H9 (cell line): Measurements from ENCODE around the gene OR2M5. TPM values are rescaled to one million over a fixed set of nuclear protein-coding genes. Genes with fewer than 3 reads are reported as not detected.

Experiments
- DNase-seq: peaks from one replicate; pipeline ENCODE4 v3.0.0-alpha.2; 2017
- H2AFZ ChIP-seq: one replicate; pipeline ENCODE4 v1.6.1; 2013; ENCODE audit warnings: mild to moderate bottlenecking, low read length, control low read depth, moderate library complexity
- H2AK5ac ChIP-seq: 2 replicates; pipeline ENCODE4 v1.6.1; 2013; ENCODE audit warnings: low read length, control low read depth, mixed read lengths; ENCODE audit not compliant: insufficient read length
- H2BK120ac ChIP-seq: one replicate; pipeline ENCODE4 v1.6.1; 2013; ENCODE audit warnings: low read depth, mild to moderate bottlenecking, low read length, control low read depth, inconsistent platforms; ENCODE audit not compliant: poor library complexity, severe bottlenecking
- H2BK12ac ChIP-seq: 2 replicates; pipeline ENCODE4 v1.6.1; 2013; ENCODE audit warnings: low read length, control low read depth, mixed read lengths, low read depth; ENCODE audit not compliant: insufficient read length
- H2BK15ac ChIP-seq: 2 replicates; pipeline ENCODE4 v1.6.1; 2013; ENCODE audit warnings: low read depth, low read length, control low read depth
- H2BK20ac ChIP-seq: one replicate; pipeline ENCODE4 v1.6.1; 2013; ENCODE audit warnings: low read depth, mild to moderate bottlenecking, low read length, control low read depth, inconsistent platforms; ENCODE audit not compliant: poor library complexity, severe bottlenecking
- H2BK5ac ChIP-seq: 2 replicates; pipeline ENCODE4 v1.6.1; 2013; ENCODE audit warnings: low read length, control low read depth, mixed read lengths; ENCODE audit not compliant: insufficient read length
- H3K14ac ChIP-seq: 2 replicates; pipeline ENCODE4 v1.6.1; 2013; ENCODE audit warnings: low read length, control low read depth; ENCODE audit not compliant: insufficient read depth
- H3K18ac ChIP-seq: 2 replicates; pipeline ENCODE4 v1.6.1; 2013; ENCODE audit warnings: low read depth, mild to moderate bottlenecking, mixed read lengths, low read length, control low read depth; ENCODE audit not compliant: insufficient read length
- H3K23ac ChIP-seq: 2 replicates; pipeline ENCODE4 v1.6.1; 2013; ENCODE audit warnings: low read length, control low read depth, mixed read lengths, low read depth; ENCODE audit not compliant: insufficient read length
- H3K23me2 ChIP-seq: 2 replicates; pipeline ENCODE4 v1.6.1; 2013; ENCODE audit warnings: low read depth, mild to moderate bottlenecking, mixed read lengths, low read length, control low read depth; ENCODE audit not compliant: insufficient read length, poor library complexity, severe bottlenecking
- H3K27ac ChIP-seq: 2 replicates; pipeline ENCODE4 v1.5.1; 2013; ENCODE audit warnings: low read length, control low read depth, mixed read lengths, low read depth; ENCODE audit not compliant: insufficient read length
- H3K27me3 ChIP-seq: 2 replicates; pipeline ENCODE4 v1.6.1; 2013; ENCODE audit warnings: low read length, control low read depth, inconsistent platforms; ENCODE audit not compliant: insufficient read depth
- H3K4ac ChIP-seq: 2 replicates; pipeline ENCODE4 v1.6.1; 2013; ENCODE audit warnings: low read depth, mild to moderate bottlenecking, control low read depth, inconsistent platforms, low read length, moderate library complexity
- H3K4me1 ChIP-seq: 2 replicates; pipeline ENCODE4 v1.6.1; 2013; ENCODE audit warnings: low read length, control low read depth, inconsistent platforms; ENCODE audit not compliant: insufficient read depth
- H3K4me2 ChIP-seq: 2 replicates; pipeline ENCODE4 v1.6.1; 2013; ENCODE audit warnings: low read length, control low read depth, mixed read lengths; ENCODE audit not compliant: insufficient read length, insufficient read depth
- H3K56ac ChIP-seq: 2 replicates; pipeline ENCODE4 v1.6.1; 2013; ENCODE audit warnings: low read depth, mild to moderate bottlenecking, mixed read lengths, low read length, control low read depth; ENCODE audit not compliant: insufficient read length
- H3K79me1 ChIP-seq: 2 replicates; pipeline ENCODE4 v1.6.1; 2013; ENCODE audit warnings: low read depth, mild to moderate bottlenecking, moderate library complexity, low read length, control low read depth, inconsistent platforms; ENCODE audit not compliant: insufficient read depth, poor library complexity, severe bottlenecking
- H3K79me2 ChIP-seq: 2 replicates; pipeline ENCODE4 v1.6.1; 2013; ENCODE audit warnings: low read length, control low read depth, inconsistent platforms; ENCODE audit not compliant: insufficient read depth
- H3K9ac ChIP-seq: 2 replicates; pipeline ENCODE4 v1.6.1; 2013; ENCODE audit warnings: low read length, control low read depth, mixed read lengths; ENCODE audit not compliant: insufficient read length; ENCODE audit errors: extremely low read depth
- H3K9me3 ChIP-seq: one replicate; pipeline ENCODE4 v1.6.1; 2013; ENCODE audit warnings: low read depth, low read length, inconsistent platforms; ENCODE audit not compliant: control insufficient read depth
- H3T11ph ChIP-seq: one replicate; pipeline ENCODE4 v1.6.1; 2013; ENCODE audit warnings: mild to moderate bottlenecking, low read length, control low read depth, inconsistent platforms
- H4K20me1 ChIP-seq: one replicate; pipeline ENCODE4 v1.6.1; 2013; ENCODE audit not compliant: control insufficient read depth, insufficient read length, insufficient read depth
- H4K5ac ChIP-seq: 2 replicates; pipeline ENCODE4 v1.6.1; 2013; ENCODE audit warnings: low read depth, mild to moderate bottlenecking, mixed read lengths, low read length, control low read depth; ENCODE audit not compliant: insufficient read length
- H4K8ac ChIP-seq: replicated peaks from 2 replicates; pipeline ENCODE4 v1.6.1; 2013; ENCODE audit warnings: low read length, control low read depth, mixed read lengths, low read depth; ENCODE audit not compliant: insufficient read length
- H4K91ac ChIP-seq: 2 replicates; pipeline ENCODE4 v1.6.1; 2013; ENCODE audit warnings: low read depth, mild to moderate bottlenecking, moderate library complexity, mixed read lengths, low read length, control low read depth; ENCODE audit not compliant: insufficient read length
- H3K27ac Mint-ChIP-seq, 3 experiments: 2 replicates in 2 of 3; 3 replicates in 1 of 3; pipeline ENCODE4 v1.8.0; 2020 to 2021; ENCODE audit warnings: mixed read lengths in 3 of 3, mild to moderate bottlenecking in 1 of 3, moderate library complexity in 1 of 3
- H3K27me3 Mint-ChIP-seq: 2 replicates; pipeline ENCODE4 v1.8.0; 2021; ENCODE audit warnings: low read depth, mild to moderate bottlenecking, moderate library complexity, mixed read lengths
- H3K36me3 Mint-ChIP-seq, 3 experiments: 2 replicates in 2 of 3; 3 replicates in 1 of 3; pipeline ENCODE4 v1.8.0; 2020 to 2021; ENCODE audit warnings: low read depth in 3 of 3, mixed read lengths in 3 of 3; ENCODE audit not compliant: insufficient read depth in 1 of 3
- H3K4me1 Mint-ChIP-seq, 2 experiments: 2 replicates each; pipeline ENCODE4 v1.8.0; 2020; ENCODE audit warnings: mixed read lengths in 2 of 2
- H3K4me3 Mint-ChIP-seq, 2 experiments: 2 replicates in 1 of 2; 3 replicates in 1 of 2; pipeline ENCODE4 v1.8.0; 2020 to 2021; ENCODE audit warnings: mild to moderate bottlenecking in 2 of 2, mixed read lengths in 2 of 2, moderate library complexity in 1 of 2
- H3K9me3 Mint-ChIP-seq, 2 experiments: 2 replicates in 1 of 2; 3 replicates in 1 of 2; pipeline ENCODE4 v1.8.0; 2020; ENCODE audit warnings: mild to moderate bottlenecking in 2 of 2, mixed read lengths in 2 of 2, moderate library complexity in 1 of 2
- CTCF ChIP-seq: fragments of 200-600 bp; sonication (generic); conservative IDR thresholded peaks from 3 replicates; pipeline ENCODE4 v1.8.0; 2021; ENCODE audit warnings: antibody characterized with exemption, mild to moderate bottlenecking
- WGBS: extraction: QIAGEN DNeasy Blood & Tissue Kit; methylation state at CpG from one replicate; pipeline ENCODE4 v1.1.7; 2013; ENCODE audit warnings: missing lambda C conversion rate, low lambda C conversion rate, mixed read lengths; ENCODE audit not compliant: insufficient read length; ENCODE audit errors: extremely low coverage; 5-methylcytosine and 5-hydroxymethylcytosine counted together
- total RNA-seq: library from RNA; stranded (reverse); gene quantifications from 2 replicates; pipeline ENCODE4 v1.2.1, GENCODE V29; 2021

OR2M5 gene
- total RNA-seq, 1 experiment from 2014 or later = not detected

- Histone ChIP-seq H3K27ac (no peak overlapping the region), H3K14ac (no peak overlapping the region), H4K5ac (no peak overlapping the region), H2AFZ (no peak overlapping the region), H3K4ac (no peak overlapping the region), H3K4me2 (no peak overlapping the region), H2BK15ac (no peak overlapping the region), H3K23ac (no peak overlapping the region), H2AK5ac (no peak overlapping the region), H3K27me3 (no peaks in the 10 kb centered on the region), H2BK5ac (no peak overlapping the region), H3K9ac (no peak overlapping the region), H2BK20ac (no peak overlapping the region), H4K91ac (no peak overlapping the region), H4K8ac (no peak overlapping the region), H2BK120ac (no peak overlapping the region), H3K23me2 (no peaks in the 10 kb centered on the region), H3K9me3 (peaks cover 42% of the 10 kb centered on the region), H3K18ac (no peak overlapping the region), H3K79me2 (no peaks in the 10 kb centered on the region), H4K20me1 (no peaks in the 10 kb centered on the region), H3K56ac (no peak overlapping the region), H3T11ph (no peak overlapping the region), H2BK12ac (no peak overlapping the region), H3K4me1 (no peaks in the 10 kb centered on the region), H3K79me1 (no peaks in the 10 kb centered on the region)
- Mint-ChIP-seq H3K27me3 (no peaks in the 10 kb centered on the region; the same call in 1 of the 2 replicates), H3K4me1 (no peaks in the 10 kb centered on the region), H3K27ac (no peak overlapping the region), H3K36me3 (peaks cover 0 to 24% (median 7%) of the 10 kb centered on the region in 3 experiments; a peak in 6 of 7 replicates), H3K4me3 (no peak overlapping the region), H3K9me3 (peaks cover 83 to 85% of the 10 kb centered on the region in 2 experiments)
- DNase-seq = no peak
- no CpG with 5 or more reads among the region's 6 CpGs for WGBS
- TF ChIP-seq CTCF = no peak
These were observed 7.3 kb downstream of the OR2M5 start for GRCh38 chr1:248152056-248152827.
